GM21528 (cell line): ENCODE results near the gene CRIP1.

ENCODE experiments used
- ATAC-seq: cut with Tn5 transposase; IDR thresholded peaks from one replicate; pipeline ENCODE4 v1.9.1; 2021; ENCODE audit warnings: mild to moderate bottlenecking, moderate library complexity; ENCODE audit not compliant: unreplicated experiment, low FRiP score

The CRIP1 gene

GRCh38 chr14:105503296-105503640 is 16.6 kb downstream of the CRIP1 start:
- no peak for ATAC-seq

DNA sequence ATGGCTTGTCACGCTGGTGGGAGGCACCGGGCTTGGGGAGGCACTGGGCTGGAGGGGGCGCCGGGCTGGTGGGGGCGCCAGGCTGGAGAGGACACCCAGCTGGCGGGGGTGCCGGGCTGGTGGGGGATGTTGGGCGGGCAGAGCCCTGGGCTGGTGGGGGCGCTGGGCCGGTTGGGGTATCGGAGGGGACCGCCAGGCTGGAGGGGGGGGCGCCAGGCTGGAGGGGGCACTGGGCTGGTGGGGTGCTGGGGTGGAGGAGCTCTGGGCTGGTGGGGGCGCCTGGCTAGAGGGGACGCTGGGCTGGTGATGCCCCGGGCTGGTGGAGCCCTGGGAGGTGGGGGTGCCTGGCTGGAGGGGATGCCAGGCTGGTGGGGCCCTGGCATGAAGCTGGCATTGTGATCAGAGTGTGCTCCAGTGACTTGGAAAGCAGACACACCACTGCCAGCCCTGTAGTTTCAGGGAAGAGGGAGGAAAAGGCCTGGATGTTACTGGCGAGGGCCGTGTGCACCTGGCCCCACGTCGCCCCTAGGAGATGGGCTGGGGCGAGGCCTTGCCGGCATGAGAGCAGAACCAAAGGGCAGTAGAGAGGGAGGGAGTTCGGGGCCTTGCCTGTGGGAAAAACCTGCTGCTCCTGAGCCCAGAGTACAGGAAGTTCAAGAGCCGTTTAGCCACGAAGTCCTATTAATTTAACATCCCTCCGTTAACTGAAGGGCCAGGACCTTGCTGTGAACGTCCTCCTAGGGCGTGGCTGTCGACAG is 17.4 kb downstream of the CRIP1 start:
- no peak for ATAC-seq

DNA sequence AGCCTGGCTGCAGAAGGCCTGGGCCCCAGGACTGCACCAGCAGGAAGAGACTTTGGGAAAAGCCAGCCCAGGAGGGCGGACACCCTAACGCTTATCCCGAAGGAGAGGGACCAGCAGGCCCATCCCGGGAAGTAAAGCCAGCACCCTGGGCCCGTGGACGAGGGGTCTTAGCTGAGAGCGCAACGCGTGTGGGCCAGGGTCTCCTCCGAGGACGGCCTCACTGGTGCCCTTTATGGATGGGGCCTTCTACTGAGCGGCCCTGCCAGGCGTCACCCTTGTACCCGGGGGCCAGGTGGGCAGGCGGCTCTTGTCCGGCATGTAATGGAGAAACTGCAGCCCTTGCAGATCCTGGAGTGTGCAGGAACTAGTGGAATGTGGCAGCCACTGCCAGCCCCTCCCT is 18.4 kb downstream of the CRIP1 start:
- ATAC-seq, result no peak

GRCh38 chr14:105507247-105507646 is 20.6 kb downstream of the CRIP1 start:
- no peak for ATAC-seq

- ATAC-seq, result no peak
Measured at GRCh38 chr14:105508069-105508468, 21.4 kb downstream of the CRIP1 start.

DNA sequence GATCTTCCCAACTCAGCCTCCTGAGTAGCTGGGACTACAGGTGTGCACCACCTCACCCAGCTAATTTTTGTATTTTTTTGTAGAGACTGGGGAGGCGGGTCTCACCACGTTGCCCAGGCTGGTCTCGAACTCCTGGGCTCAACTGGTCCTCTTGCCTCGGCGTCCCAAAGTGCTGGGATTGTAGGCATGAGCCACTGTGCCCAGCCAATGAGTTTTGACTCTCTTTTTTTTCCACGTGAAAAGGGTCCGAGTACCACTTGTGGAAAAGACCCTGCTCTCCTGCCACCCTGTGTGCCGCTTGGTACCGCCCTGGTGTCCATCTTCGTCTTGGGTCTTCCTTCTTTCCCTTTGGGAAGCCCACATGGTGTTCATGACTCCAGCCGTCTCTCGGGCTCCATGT is 21.9 kb downstream of the CRIP1 start:
- no peak for ATAC-seq

DNA sequence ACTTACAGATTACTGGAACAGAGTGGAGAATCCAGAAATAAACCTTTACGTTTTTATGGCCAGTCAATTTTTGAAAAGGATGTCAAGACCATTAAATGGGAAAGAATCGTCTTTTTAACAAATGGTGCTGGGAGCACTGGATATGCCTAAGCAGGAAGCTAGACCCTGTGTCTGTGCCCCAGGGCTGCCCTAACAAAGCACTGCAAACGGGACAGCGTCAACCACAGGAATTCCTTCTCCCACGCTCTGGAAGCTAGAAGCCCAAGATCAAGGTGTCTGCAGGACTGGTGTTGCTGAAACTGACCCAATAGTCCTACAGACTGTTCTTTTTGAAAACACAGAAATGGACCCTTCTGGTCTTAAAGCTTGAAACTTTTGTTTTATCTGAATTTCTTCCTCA is 30.4 kb downstream of the CRIP1 start:
- no peak for ATAC-seq

GRCh38 chr14:105519946-105520698 is 33.4 kb downstream of the CRIP1 start:
- no peak for ATAC-seq

GRCh38 chr14:105525326-105525725 is 38.6 kb downstream of the CRIP1 start:
- no peak for ATAC-seq

- no peak for ATAC-seq
Measured at GRCh38 chr14:105525861-105526775, 39.4 kb downstream of the CRIP1 start, which contains the start of gene TMEM121. Gene TMEM121, plus strand, starts transcription at chr14:105526583. Its CDS starts 2,252 bp downstream, at chr14:105528835.

DNA sequence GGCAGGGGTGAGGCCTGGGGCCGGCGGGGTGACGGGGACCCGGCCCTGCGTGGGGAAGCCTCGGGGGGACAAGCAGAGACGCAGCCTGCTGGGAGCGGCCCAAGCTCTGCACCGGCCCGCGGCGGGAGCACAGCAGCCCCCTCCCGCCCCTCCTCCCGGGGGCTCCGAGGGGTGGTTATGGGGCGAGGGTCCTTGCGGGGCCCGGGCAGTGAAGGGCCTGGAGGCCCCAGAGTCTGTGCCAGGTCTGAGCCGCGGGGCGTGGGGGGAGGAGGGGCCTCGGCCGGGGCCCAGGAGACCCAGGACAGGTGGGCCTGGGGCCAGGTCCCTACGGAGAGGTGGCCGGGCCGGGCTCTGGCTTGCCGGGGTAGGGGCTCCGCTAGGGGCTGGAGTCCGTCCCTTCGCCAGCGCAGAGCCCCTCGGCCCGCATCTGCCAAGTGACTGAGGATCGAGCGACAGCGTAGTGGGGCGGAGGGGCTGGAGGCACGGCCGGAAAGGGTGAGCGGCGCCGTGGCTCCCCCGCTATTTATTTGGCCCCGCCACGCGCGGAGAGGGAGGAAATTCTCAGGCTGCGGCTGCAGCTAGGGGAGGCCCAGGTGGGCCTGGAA is 40.2 kb downstream of the CRIP1 start:
- ATAC-seq, result no peak

- no peak for ATAC-seq
Measured at GRCh38 chr14:105527381-105527825, 40.7 kb downstream of the CRIP1 start.

DNA sequence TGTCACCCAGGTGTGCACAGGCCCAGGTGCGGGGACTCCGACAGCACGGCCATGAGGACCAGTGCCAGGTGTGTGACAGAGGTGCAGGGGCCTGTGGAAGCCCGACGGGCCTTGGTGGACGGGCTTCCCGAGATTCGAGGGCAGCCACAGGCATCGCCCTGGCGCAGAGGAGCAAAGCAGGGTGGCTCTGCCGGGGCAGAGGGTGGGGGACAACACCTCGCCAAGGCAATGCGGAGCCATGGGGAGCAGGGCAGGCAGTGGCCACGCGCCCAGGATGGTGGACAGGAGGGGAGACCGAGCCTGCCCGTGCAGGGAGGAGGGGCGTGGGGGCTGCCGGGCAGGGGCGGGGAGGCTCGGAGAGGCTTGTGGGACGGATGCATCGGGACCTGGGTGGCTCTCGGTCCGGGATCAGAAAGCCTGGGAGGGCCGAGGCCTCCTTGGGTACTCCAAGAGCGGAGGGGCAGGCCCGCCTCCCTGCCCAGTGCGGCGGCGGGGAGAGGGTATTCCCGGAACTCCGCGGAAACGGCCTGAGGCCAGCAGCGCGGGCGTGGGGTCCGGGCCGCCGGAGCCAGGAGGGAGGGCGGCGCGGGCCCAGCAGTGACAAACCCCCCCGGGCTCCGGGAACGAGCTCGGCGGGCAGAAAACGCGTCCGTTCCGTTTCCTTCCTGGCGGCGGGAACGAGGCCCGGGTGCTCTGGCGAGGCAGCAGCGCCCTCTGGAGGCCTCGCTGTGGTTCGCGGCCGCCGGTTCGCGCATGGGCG is 41.3 kb downstream of the CRIP1 start:
- ATAC-seq, result no peak

DNA sequence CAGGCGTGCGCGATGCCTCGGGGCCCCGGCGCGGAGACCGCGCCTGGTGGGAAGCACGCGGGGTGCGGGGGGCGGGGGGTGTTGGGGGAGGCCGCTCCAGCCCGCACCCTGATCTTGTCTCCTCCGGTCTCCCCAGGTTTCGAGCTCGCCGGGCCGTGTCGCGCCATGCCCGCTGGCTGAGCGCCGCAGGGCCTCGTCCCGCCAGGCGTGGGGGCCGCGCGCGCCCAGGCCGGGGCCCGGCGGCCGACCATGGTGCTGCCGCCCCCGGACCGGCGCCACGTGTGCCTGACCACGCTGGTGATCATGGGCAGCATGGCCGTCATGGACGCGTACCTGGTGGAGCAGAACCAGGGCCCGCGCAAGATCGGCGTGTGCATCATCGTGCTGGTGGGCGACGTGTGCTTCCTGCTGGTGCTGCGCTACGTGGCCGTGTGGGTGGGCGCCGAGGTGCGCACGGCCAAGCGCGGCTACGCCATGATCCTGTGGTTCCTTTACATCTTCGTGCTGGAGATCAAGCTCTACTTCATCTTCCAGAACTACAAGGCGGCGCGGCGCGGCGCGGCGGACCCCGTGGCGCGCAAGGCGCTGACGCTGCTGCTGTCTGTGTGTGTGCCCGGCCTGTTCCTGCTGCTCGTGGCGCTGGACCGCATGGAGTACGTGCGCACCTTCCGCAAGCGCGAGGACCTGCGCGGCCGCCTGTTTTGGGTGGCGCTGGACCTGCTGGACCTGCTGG is 42.1 kb downstream of the CRIP1 start:
- ATAC-seq, result no peak

- ATAC-seq, result no peak
Measured at GRCh38 chr14:105529319-105529568, 42.6 kb downstream of the CRIP1 start.

- no peak for ATAC-seq
Measured at GRCh38 chr14:105529569-105530284, 43.0 kb downstream of the CRIP1 start.

DNA sequence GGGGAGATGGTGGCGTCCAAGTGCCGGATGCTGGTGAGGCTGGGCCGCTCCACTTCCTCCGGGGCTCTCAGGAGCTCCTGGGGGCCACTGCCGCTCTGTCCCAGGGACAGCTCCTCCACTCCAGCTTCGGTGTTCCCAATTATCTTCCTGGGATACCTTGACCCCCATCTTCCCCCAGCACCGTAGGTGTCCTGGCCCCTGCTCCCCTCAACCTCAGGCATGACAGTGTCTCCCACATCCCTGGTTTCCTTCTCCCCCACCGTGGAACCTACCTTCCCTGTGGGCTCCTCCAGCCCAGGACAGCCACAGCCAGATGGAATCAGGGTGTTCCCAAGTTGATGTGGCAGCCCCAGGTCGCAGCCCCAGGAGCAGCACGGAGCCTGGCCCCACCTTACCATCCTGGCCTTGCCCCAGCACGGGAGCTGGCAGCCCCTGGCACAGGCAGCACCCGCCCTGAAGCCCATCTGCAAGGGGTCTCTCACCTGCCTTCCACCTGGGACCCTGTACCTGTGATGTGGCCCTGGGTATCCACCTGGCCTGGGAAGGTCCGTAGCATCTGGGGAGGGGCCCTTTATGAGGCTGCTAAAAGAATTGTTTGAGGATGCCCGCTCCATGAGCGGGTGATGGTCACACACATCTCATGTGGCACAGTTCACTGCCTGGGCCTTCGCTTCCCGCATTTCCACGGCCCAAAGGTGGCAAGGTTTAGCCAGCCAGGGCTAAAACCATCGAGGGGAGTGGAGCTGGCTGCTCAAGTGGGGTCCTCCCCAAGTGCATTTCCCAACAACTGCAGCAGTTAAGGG is 43.8 kb downstream of the CRIP1 start:
- ATAC-seq, result no peak
